Vagina (tissue), 2 donors: ENCODE results near the gene NSUN6.

Source experiments
- POLR2A ChIP-seq, 2 donors: fragments of 450-650 bp; IDR thresholded peaks; one replicate each; pipeline ENCODE4 v1.6.1; 2017; ENCODE audit warnings: antibody characterized with exemption in 2 of 2, mild to moderate bottlenecking in 2 of 2, moderate library complexity in 2 of 2
- POLR2AphosphoS5 ChIP-seq, 2 donors: sonication (generic); formaldehyde crosslinking; IDR thresholded peaks; one replicate each; pipeline ENCODE4 v1.9.0; 2017; ENCODE audit warnings: antibody characterized with exemption in 2 of 2, mild to moderate bottlenecking in 2 of 2, low read depth in 1 of 2; ENCODE audit not compliant: insufficient read depth in 1 of 2
- TF ChIP-seq, protein P1 (sequence below), 3 experiments: fragments of 450-650 bp in 2 of 3; fragments of 200-600 bp in 1 of 3; sonication (generic) in 1 of 3; IDR thresholded peaks; one replicate each; pipeline ENCODE4 v1.5.1; 2017 to 2019; ENCODE audit warnings: antibody characterized with exemption in 3 of 3, mild to moderate bottlenecking in 2 of 3, moderate library complexity in 2 of 3

GRCh38 chr10:18501629-18502028 is 149.8 kb downstream of the NSUN6 start:
- TF ChIP-seq, protein P1, sequence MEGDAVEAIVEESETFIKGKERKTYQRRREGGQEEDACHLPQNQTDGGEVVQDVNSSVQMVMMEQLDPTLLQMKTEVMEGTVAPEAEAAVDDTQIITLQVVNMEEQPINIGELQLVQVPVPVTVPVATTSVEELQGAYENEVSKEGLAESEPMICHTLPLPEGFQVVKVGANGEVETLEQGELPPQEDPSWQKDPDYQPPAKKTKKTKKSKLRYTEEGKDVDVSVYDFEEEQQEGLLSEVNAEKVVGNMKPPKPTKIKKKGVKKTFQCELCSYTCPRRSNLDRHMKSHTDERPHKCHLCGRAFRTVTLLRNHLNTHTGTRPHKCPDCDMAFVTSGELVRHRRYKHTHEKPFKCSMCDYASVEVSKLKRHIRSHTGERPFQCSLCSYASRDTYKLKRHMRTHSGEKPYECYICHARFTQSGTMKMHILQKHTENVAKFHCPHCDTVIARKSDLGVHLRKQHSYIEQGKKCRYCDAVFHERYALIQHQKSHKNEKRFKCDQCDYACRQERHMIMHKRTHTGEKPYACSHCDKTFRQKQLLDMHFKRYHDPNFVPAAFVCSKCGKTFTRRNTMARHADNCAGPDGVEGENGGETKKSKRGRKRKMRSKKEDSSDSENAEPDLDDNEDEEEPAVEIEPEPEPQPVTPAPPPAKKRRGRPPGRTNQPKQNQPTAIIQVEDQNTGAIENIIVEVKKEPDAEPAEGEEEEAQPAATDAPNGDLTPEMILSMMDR (IDR thresholded peaks at IDR 0.05) = no peak
- TF ChIP-seq POLR2A (IDR thresholded peaks at IDR 0.05) (no peak), POLR2AphosphoS5 (IDR thresholded peaks at IDR 0.05; ENCODE audit: insufficient read depth in 1 of 2, low read depth in 1 of 2) (no peak)
